C1 segment of cervical spinal cord (tissue), 14 donors: ENCODE results near the gene CCNDBP1.
"Not testable (repeated sequence)": the region's sequence is repeated elsewhere in the genome, so short reads cannot be mapped to it uniquely, and the experiment has no call there.

Experiments
- DNase-seq, 14 donors: peaks; one replicate each; lab custom pipeline; 2025; lab: John Stamatoyannopoulos, UW

CCNDBP1 gene

DNA sequence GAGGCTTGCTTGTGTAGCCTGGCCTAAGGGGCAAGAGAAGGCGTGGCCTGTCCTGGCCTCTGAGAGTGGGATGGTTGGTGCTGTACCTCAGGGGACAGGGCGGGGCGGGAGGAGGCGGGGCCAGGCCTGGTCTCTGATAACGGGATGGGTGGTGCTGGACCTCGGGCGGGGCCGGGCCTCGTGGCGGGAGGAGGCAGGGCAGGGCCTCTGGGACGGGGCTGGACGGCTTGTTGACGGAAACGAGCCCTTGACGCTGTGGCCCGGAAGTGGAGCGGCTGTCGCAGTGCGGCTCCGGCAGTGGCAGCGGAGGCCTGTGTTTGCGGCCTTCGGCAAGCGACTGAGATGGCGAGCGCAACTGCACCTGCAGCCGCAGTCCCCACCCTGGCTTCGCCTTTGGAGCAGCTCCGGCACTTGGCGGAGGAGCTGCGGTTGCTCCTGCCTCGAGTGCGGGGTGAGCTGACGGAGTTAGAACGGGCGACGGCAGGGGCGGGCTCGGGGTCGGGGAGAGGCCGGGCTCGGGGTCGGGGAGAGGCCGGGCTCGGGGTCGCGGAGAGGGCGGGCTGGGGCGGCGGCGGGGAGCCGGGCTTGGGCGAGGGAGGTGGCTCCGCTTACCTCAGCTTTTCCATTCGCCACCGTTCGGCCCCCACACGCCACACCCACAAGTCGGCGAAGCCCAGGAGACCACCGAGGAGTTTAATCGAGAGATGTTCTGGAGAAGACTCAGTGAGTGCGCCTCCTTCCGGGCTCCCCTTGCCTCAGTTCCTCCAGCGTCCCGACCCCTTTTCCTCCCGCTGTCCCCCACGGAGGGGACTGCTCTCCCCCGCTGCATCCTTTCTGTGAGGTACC is at the start of gene CCNDBP1:
TSS of gene CCNDBP1 (plus strand) at position 247 of the 846 bp plus-strand sequence. CDS start at position 343, 96 bp downstream.
- peak in 13 of 14 donors; percentile 38 to 91 (median 73) for DNase-seq

DNA sequence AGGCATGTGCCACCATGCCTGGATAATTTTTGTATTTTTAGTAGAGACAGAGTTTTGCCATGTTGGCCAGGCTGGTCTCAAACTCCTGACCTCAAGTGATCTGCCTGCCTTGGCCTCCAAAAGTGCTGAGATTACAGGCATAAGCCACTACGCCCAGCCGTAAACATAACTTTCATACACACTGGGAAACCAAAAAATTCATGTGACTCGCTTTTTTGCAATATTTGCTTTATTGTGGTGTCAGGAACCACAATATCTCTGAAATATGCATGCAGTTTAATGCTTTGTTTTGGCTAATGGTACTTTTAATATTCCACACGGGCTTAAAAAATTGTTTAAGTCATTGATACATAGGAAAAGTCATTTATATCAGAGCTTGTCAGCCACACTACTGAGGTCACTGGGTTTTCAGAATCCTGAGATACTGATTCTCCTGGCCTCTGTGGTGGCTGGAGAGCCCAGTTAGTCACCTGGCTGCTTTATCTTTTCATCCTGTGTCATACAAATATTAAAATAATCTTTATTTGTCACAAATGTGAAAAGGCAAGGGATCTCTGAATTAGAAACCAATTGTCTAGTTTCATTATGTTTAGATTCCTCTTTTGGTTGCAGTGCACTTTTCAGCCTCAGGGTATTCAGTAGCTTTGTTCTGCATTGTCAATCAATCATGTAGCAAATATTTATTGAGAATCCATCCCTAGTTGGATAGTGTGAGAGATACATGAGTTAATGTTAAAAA is 41.8 kb upstream of the CCNDBP1 start:
- DNase-seq = no peak

- no peak for DNase-seq
These were observed 40.7 kb upstream of the CCNDBP1 start for GRCh38 chr15:43144512-43144911.

DNA sequence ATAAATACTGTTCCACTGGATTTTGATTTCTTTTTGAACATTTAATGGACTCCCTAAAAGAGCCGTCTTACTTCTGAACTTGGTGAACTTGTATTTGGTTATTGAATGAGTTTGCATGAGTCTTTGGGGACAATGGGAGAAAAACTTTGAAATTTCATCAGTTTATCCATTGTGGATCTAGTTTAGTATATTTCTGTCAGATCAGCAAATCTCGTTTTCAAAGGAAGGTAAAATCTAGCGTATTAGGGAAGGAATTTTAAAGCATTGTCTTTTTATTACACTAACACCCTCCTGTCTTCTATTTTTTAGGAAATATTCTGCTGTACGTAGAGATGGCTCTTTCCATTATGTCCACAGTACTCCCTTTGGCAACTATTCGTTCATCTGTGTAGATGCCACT is 39.0 kb upstream of the CCNDBP1 start:
- DNase-seq = no peak

- no peak for DNase-seq
These were observed 34.8 kb upstream of the CCNDBP1 start for GRCh38 chr15:43150191-43150929.

- DNase-seq = no peak
These were observed 33.5 kb upstream of the CCNDBP1 start for GRCh38 chr15:43151688-43152087.

DNA sequence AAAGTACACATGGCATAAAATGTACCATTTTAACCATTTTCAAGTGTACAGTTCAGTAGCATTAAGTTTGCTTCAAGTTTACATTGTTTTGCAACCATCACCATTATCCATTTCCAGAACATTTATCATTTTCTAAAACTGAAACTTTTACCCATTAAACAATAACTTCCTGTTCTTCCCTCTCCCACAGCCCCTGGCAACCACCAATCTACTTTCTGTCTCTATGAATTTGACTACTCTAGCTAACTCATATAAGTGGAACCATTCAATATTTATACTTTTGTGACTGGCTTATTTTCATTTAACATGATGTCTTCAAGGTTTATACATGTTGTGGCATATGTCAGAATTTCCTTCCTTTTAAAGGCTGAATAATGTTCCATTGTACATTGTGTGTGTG is 31.9 kb upstream of the CCNDBP1 start:
- no peak for DNase-seq

GRCh38 chr15:43165801-43166325 is 19.3 kb upstream of the CCNDBP1 start:
- DNase-seq = no peak

GRCh38 chr15:43167261-43167660 is 17.9 kb upstream of the CCNDBP1 start:
- not testable (repeated sequence) for DNase-seq

- DNase-seq = peak in 6 of 14 donors; percentile 1 to 61 (median 12)
These were observed 16.8 kb upstream of the CCNDBP1 start for GRCh38 chr15:43168192-43169107.

DNA sequence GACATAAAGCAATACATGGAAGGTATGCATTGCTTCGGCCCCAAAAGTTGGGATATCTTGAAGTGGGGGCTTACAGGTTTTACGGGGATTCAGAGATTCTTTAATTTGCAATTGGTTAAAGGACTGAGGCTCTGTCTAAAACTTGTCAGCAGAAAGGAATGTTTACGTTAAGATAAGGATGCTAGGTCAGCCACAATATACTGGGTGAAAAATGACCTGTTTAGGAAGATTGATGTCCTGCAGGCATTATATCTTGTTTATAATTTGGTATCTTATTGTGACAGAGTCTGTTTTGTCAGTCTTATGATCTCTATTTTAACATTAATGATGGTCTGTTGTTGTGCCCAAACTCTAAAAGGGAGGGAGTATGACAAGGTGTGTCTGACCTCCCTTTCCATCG is 15.3 kb upstream of the CCNDBP1 start:
- no peak for DNase-seq

- not testable (repeated sequence) for DNase-seq
These were observed 9.4 kb upstream of the CCNDBP1 start for GRCh38 chr15:43175656-43176309.

DNA sequence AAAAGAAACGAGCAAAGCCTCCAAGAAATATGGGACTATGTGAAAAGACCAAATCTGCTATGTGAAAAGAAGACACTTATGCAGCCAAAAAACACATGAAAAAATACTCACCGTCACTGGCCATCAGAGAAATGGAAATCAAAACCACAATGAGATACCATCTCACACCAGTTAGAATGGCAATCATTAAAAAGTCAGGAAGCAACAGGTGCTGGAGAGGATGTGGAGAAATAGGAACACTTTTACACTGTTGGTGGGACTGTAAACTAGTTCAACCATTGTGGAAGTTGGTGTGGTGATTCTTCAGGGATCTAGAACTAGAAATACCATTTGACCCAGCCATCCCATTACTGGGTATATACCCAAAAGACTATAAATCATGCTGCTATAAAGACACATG is 8.1 kb upstream of the CCNDBP1 start:
- DNase-seq = not testable (repeated sequence)

DNA sequence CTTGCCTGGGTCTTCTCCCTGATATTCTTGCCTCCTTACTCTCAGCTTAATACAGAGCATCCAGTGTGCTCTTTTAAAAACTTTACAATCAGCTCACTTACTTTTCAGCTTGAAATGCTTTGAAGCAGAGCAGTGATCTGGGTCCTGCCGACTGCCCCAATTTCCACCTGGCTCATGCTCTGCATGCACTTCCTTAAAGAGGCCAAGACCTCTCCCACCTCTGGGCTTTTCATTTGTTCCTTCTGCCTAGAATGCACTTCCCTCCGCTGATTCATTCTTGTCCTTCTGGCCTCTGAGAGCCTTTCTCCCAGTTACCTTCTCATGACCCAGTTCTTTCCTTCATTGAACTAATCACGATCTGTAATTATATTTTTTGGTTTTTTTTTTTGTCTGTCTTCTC is 1.9 kb upstream of the CCNDBP1 start:
- DNase-seq = no peak

DNA sequence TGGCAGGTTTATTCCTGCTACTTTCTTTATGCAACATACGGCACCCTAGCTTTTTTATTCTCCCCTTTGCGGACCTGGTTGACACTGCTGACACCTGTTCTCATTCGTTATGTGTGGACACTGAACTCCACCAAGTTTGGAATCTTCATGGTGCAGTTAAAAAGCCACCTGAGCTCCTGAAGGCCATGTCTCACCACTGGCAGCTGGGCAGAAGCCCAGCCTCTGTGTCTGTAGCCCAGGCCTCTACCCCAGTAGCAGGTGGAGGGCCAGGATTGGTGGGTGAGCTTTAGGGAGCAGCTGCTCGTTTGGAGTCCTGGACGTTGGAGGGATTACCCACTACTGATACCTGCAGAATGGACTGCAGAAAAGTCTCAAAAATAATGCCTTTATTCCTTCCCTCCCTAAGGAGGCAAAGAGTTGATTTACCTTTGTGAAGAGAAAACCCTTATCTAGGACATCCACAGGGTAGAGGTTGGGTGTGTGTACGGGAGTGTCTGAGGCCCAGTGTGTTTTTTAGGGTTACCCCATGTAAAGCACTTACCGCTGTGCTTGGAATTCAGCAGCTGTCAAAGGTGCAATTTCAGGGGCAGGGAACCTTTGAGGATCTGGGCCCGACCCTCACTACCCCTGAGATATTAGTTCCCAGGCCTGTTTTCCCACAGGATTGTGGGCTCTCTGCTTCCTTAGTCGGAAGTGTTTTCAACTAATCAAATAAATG is 637 bp upstream of the CCNDBP1 start:
- peak in 1 of 14 donors; percentile 7 for DNase-seq

GRCh38 chr15:43186003-43186353 is 775 bp downstream of the CCNDBP1 start:
- peak in 2 of 14 donors; percentile 30 to 49 for DNase-seq

- DNase-seq = peak in 1 of 14 donors; percentile 7
These were observed 2.4 kb downstream of the CCNDBP1 start for GRCh38 chr15:43187544-43188155.

DNA sequence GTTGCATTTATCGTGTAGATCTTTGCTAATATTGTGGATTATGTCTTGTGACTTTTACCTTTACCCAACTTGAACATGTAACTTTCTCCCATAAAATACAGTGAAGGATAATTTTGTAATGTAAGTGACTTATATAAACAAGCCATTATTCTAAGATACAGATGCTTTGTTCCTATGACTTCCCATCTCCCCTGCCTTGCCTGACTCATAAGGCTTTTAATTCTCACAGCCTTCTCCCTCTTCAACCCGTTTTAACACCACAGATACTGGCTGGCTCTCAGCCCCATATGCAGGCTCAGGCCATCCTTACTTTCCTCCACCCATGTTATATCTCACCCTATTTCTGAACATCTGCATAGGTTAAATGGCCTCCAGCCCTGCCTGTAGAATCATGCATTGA is 4.1 kb downstream of the CCNDBP1 start:
- DNase-seq = no peak

DNA sequence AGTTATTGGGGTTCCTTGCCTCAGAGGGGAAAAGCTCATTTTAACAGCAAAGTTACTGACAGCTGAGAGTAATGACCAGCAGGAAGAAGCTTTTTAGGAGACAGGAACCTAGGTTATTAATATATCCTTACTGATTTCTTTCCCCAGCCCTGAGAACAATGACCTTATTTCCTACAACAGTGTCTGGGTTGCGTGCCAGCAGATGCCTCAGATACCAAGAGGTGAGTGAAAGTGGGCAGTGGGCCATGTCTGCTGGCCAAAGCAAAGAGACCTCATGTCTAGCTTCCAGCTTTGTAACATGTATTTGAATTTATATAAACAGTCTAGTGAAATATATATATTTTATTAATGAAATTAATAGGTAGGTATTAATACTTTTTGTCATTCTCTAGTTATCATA is 5.0 kb downstream of the CCNDBP1 start:
- no peak for DNase-seq
